HepG2 (cell line): Measurements from ENCODE around the gene MYRIP. TPM values are rescaled to one million over a fixed set of nuclear protein-coding genes. Genes with fewer than 3 reads are reported as not detected.

Experiments used
- ATAC-seq: fragments of 200-7000 bp; cut with Tn5 transposase; 3 replicates; pipeline ENCODE4 v1.9.1; 2020; ENCODE audit warnings: mild to moderate bottlenecking, moderate library complexity
- BruUV-seq: library from RNA; stranded (reverse); fragments of 400-500 nt; replicated peaks from 2 replicates; lab custom pipeline; 2021; lab: Mats Ljungman, UMichigan
- CTCF ChIA-PET: fragments of 300-600 bp; formaldehyde crosslinking; extraction: SDS; loops from one replicate; lab custom pipeline; 2021; ENCODE audit warnings: low total read pairs, inconsistent platforms, low intra/inter-chr PET ratio; lab: Yijun Ruan, JAX
- POLR2A ChIA-PET: fragments of 350-600 bp; sonication (Branson Sonifier 250); formaldehyde crosslinking; loops from one replicate; lab custom pipeline; 2020; ENCODE audit warnings: antibody characterized with exemption, inconsistent platforms; lab: Yijun Ruan, JAX
- DNase-seq: peaks from one replicate; pipeline ENCODE4 v3.0.0-alpha.2; 2015; ENCODE audit warnings: low spot score
- FAIRE-seq: peaks from 3 replicates; lab custom pipeline; 2011; peaks lifted over from hg19 to GRCh38; lab: Jason Lieb, UNC
- H2AFZ ChIP-seq: one replicate; pipeline ENCODE4 v1.6.1; 2011; ENCODE audit warnings: low read length, inconsistent platforms
- H3K27ac ChIP-seq: fragments of 300-600 bp; 3 replicates; pipeline ENCODE4 v1.8.0; 2011; ENCODE audit warnings: mixed run types, mild to moderate bottlenecking, mixed read lengths, low read length, inconsistent platforms; ENCODE audit not compliant: insufficient read depth; ENCODE audit errors: extremely low read length
- H3K27me3 ChIP-seq, 2 experiments: fragments of 200-600 bp in 1 of 2; 2 replicates in 1 of 2; 3 replicates in 1 of 2; pipeline versions ENCODE4 v1.6.0 to v1.8.0; 2011; ENCODE audit warnings: low read length in 2 of 2, mild to moderate bottlenecking in 2 of 2, moderate library complexity in 2 of 2, inconsistent platforms in 1 of 2; ENCODE audit not compliant: insufficient read depth in 2 of 2, control insufficient read depth in 1 of 2
- H3K36me3 ChIP-seq, 2 experiments: fragments of 200-600 bp in 1 of 2; replicated peaks in 1 of 2; 2 replicates in 1 of 2; 3 replicates in 1 of 2; pipeline versions ENCODE4 v1.5.1 to v1.8.0; 2011; ENCODE audit warnings: low read length in 2 of 2, inconsistent platforms in 1 of 2; ENCODE audit not compliant: insufficient read depth in 2 of 2, control insufficient read depth in 1 of 2
- H3K4me1 ChIP-seq: 2 replicates; pipeline ENCODE4 v1.5.1; 2012; ENCODE audit warnings: low read length, inconsistent platforms; ENCODE audit not compliant: insufficient read depth
- H3K4me2 ChIP-seq: 2 replicates; pipeline ENCODE4 v1.6.0; 2011; ENCODE audit warnings: low read depth, low read length, inconsistent platforms
- H3K4me3 ChIP-seq, 3 experiments: fragments of 200-600 bp in 1 of 3; sonication (generic), shearing (Covaris generic) in 1 of 3; replicated peaks in 1 of 3; 2 replicates each; pipeline ENCODE4 v1.5.1; 2011 to 2016; ENCODE audit warnings: low read length in 3 of 3, inconsistent platforms in 2 of 3, low read depth in 2 of 3, mild to moderate bottlenecking in 2 of 3, control low read depth in 1 of 3, mixed read lengths in 1 of 3; ENCODE audit not compliant: insufficient read depth in 1 of 3
- H3K79me2 ChIP-seq: one replicate; pipeline ENCODE4 v1.6.1; 2011; ENCODE audit warnings: low read length, inconsistent platforms; ENCODE audit not compliant: insufficient read depth
- H3K9ac ChIP-seq: 2 replicates; pipeline ENCODE4 v1.6.0; 2011; ENCODE audit warnings: mild to moderate bottlenecking, low read depth, low read length, inconsistent platforms; ENCODE audit not compliant: insufficient read depth
- H3K9me3 ChIP-seq: 2 replicates; pipeline ENCODE4 v1.5.1; 2012; ENCODE audit warnings: mild to moderate bottlenecking, low read length
- H4K20me1 ChIP-seq: 2 replicates; pipeline ENCODE4 v1.6.0; 2011; ENCODE audit warnings: inconsistent platforms, mild to moderate bottlenecking, low read length, moderate library complexity; ENCODE audit not compliant: insufficient read depth
- FOSL1 ChIP-seq: sonication (generic); formaldehyde crosslinking; IDR thresholded peaks from 2 replicates; pipeline ENCODE4 v1.9.0; 2021; ENCODE audit warnings: missing genetic modification reagents, borderline replicate concordance
- SMYD3 ChIP-seq: sonication (generic); formaldehyde crosslinking; IDR thresholded peaks from 2 replicates; pipeline ENCODE4 v1.8.1; 2023; ENCODE audit warnings: mild to moderate bottlenecking, missing genetic modification reagents
- ZNF382 ChIP-seq: sonication (generic); formaldehyde crosslinking; IDR thresholded peaks from 2 replicates; pipeline ENCODE4 v1.5.0; 2020; ENCODE audit warnings: missing genetic modification reagents, mild to moderate bottlenecking, borderline replicate concordance
- ZNF567 ChIP-seq: sonication (generic); formaldehyde crosslinking; IDR thresholded peaks from 2 replicates; pipeline ENCODE4 v1.8.1; 2023; ENCODE audit warnings: mild to moderate bottlenecking, missing genetic modification reagents, borderline replicate concordance
- WGBS: methylation state at CpG from one replicate; pipeline ENCODE4 v1.1.6; 2017; ENCODE audit warnings: low lambda C conversion rate; 5-methylcytosine and 5-hydroxymethylcytosine counted together
- in situ Hi-C: cut with HindIII; loops from 2 replicates; pipeline ENCODE4 v1.10.0; 2017; ENCODE audit warnings: low pct_unique_long_range_greater_than_20kb; ENCODE audit not compliant: extremely low pct_ligation_motif_present
- intact Hi-C: fragments of 100-400 bp; cut with micrococcal nuclease; formaldehyde crosslinking; loops from one replicate; pipeline ENCODE4 v1.10.0; 2022; ENCODE audit not compliant: unreplicated experiment
- polyA plus RNA-seq, 8 experiments: library from polyadenylated mRNA; depleted of rRNA in 3 of 8; stranded (reverse) in 7 of 8; unstranded in 1 of 8; fragments of >200 nt; fragmentation: Illumina TruSeq in 4 of 8; extraction: Trizol in 4 of 8; gene quantifications; 2 replicates each; pipeline versions ENCODE4 v1.2.1 to v1.2.3, GENCODE V29; 2011 to 2016; ENCODE audit warnings: low read depth in 4 of 8, missing spikeins in 1 of 8, mixed read lengths in 1 of 8; ENCODE audit not compliant: insufficient read depth in 1 of 8
- total RNA-seq, 5 experiments: library from RNA; depleted of rRNA; stranded (reverse); fragments of >200 nt; fragmentation: Illumina TruSeq; extraction: Trizol; gene quantifications; 2 replicates each; pipeline ENCODE4 v1.2.3, GENCODE V29; 2016; ENCODE audit warnings: low read depth in 1 of 5
- TF ChIP-seq, protein P1 (sequence below): sonication (generic); formaldehyde crosslinking; IDR thresholded peaks from 2 replicates; pipeline ENCODE4 v1.8.0; 2022; ENCODE audit warnings: mild to moderate bottlenecking, missing genetic modification reagents, borderline replicate concordance
- TF ChIP-seq, protein P2 (sequence below): sonication (generic); formaldehyde crosslinking; IDR thresholded peaks from 2 replicates; pipeline ENCODE4 v1.4.0; 2020; ENCODE audit warnings: missing genetic modification reagents
- TF ChIP-seq, protein P3 (sequence below): sonication (generic); formaldehyde crosslinking; IDR thresholded peaks from 2 replicates; pipeline ENCODE4 v1.8.0; 2022; ENCODE audit warnings: mild to moderate bottlenecking, missing genetic modification reagents, moderate library complexity
- TF ChIP-seq, protein P4 (sequence below), 2 experiments: sonication (generic) in 1 of 2; formaldehyde crosslinking in 1 of 2; IDR thresholded peaks; 2 replicates each; pipeline versions ENCODE4 v1.6.1 to v1.9.0; 2014 to 2022; ENCODE audit warnings: antibody characterized with exemption in 1 of 2, borderline replicate concordance in 1 of 2, inconsistent platforms in 1 of 2, low read depth in 1 of 2, missing genetic modification reagents in 1 of 2

Gene MYRIP
- total and polyA plus RNA-seq, 2 of the 13 experiments (the other 11 are each of a cell fraction or from before 2014, with no cell fraction given): 0.64 to 0.84 TPM

DNA sequence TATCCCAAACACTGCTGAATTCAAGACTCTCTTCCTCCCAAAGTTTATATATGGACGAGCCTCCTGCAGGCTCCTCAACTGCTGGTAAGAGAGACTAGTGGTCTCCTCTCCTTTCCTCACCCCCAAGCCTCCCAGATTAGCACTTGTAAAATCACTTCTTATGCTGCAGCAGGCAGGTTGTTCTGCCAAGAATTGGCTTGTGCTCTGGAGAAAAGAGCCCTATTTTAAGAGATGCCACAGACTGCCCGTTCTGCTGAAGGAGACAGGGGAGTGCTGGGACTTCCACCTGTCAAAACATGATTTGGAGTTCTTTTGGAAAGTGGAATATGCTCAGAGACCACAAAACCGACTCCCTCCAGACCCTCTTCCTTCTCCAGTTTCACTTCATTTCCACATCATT, 269.2 kb downstream of the MYRIP start:
- ChIA-PET CTCF (no interaction called here), POLR2A (no interaction called here)
- no peak overlapping the region for H3K4me2 ChIP-seq
- BruUV-seq: no TSS peak
- no peak overlapping the region for H2AFZ ChIP-seq
- DNase-seq (no peak), ATAC-seq (no peak), FAIRE-seq (no peak)
- H3K27me3 ChIP-seq: no peaks in the 10 kb centered on the region
- H3K4me1 ChIP-seq: no peaks in the 10 kb centered on the region
- no peaks in the 10 kb centered on the region for H3K36me3 ChIP-seq
- no peak overlapping the region for H3K4me3 ChIP-seq
- 59% methylated on average over 3 of the region's 3 CpGs for WGBS
- H3K9ac ChIP-seq: no peak overlapping the region
- no peaks in the 10 kb centered on the region for H3K79me2 ChIP-seq
- in situ Hi-C loops: no loop called here
- intact Hi-C loops: no loop called here
- no peaks in the 10 kb centered on the region for H4K20me1 ChIP-seq
- TF ChIP-seq, protein P1, sequence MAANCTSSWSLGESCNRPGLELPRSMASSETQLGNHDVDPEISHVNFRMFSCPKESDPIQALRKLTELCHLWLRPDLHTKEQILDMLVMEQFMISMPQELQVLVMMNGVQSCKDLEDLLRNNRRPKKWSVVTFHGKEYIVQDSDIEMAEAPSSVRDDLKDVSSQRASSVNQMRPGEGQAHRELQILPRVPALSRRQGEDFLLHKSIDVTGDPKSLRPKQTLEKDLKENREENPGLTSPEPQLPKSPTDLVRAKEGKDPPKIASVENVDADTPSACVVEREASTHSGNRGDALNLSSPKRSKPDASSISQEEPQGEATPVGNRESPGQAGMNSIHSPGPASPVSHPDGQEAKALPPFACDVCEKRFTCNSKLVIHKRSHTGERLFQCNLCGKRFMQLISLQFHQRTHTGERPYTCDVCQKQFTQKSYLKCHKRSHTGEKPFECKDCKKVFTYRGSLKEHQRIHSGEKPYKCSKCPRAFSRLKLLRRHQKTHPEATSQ (CRISPR knock-in tag): no peak
- TF ChIP-seq, protein P2, sequence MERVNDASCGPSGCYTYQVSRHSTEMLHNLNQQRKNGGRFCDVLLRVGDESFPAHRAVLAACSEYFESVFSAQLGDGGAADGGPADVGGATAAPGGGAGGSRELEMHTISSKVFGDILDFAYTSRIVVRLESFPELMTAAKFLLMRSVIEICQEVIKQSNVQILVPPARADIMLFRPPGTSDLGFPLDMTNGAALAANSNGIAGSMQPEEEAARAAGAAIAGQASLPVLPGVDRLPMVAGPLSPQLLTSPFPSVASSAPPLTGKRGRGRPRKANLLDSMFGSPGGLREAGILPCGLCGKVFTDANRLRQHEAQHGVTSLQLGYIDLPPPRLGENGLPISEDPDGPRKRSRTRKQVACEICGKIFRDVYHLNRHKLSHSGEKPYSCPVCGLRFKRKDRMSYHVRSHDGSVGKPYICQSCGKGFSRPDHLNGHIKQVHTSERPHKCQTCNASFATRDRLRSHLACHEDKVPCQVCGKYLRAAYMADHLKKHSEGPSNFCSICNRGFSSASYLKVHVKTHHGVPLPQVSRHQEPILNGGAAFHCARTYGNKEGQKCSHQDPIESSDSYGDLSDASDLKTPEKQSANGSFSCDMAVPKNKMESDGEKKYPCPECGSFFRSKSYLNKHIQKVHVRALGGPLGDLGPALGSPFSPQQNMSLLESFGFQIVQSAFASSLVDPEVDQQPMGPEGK (CRISPR knock-in tag): no peak
- TF ChIP-seq FOSL1 (CRISPR knock-in tag) (no peak), SMYD3 (no peak), ZNF382 (CRISPR knock-in tag) (no peak), ZNF567 (CRISPR knock-in tag) (no peak)
- TF ChIP-seq, protein P3, sequence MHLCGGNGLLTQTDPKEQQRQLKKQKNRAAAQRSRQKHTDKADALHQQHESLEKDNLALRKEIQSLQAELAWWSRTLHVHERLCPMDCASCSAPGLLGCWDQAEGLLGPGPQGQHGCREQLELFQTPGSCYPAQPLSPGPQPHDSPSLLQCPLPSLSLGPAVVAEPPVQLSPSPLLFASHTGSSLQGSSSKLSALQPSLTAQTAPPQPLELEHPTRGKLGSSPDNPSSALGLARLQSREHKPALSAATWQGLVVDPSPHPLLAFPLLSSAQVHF (CRISPR knock-in tag): no peak
- TF ChIP-seq, protein P4, sequence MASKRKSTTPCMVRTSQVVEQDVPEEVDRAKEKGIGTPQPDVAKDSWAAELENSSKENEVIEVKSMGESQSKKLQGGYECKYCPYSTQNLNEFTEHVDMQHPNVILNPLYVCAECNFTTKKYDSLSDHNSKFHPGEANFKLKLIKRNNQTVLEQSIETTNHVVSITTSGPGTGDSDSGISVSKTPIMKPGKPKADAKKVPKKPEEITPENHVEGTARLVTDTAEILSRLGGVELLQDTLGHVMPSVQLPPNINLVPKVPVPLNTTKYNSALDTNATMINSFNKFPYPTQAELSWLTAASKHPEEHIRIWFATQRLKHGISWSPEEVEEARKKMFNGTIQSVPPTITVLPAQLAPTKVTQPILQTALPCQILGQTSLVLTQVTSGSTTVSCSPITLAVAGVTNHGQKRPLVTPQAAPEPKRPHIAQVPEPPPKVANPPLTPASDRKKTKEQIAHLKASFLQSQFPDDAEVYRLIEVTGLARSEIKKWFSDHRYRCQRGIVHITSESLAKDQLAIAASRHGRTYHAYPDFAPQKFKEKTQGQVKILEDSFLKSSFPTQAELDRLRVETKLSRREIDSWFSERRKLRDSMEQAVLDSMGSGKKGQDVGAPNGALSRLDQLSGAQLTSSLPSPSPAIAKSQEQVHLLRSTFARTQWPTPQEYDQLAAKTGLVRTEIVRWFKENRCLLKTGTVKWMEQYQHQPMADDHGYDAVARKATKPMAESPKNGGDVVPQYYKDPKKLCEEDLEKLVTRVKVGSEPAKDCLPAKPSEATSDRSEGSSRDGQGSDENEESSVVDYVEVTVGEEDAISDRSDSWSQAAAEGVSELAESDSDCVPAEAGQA (IDR thresholded peaks at IDR 0.05; ENCODE audit: low read depth): no peak
- TF ChIP-seq, protein P4 (CRISPR knock-in tag; IDR thresholded peaks at IDR 0.05; ENCODE audit: borderline replicate concordance): no peak
- TF ChIP-seq, all 625 proteins: peak for 0
- H3K27ac ChIP-seq: no peak overlapping the region
- H3K9me3 ChIP-seq: no peaks in the 10 kb centered on the region
